ENCODE results near the gene PHEX. TPM values are rescaled to one million over a fixed set of nuclear protein-coding genes. Genes with fewer than 3 reads are reported as not detected.

Gene PHEX
- polyA plus RNA-seq, 3 donors = 0.03 TPM; not detected in 2

DNA sequence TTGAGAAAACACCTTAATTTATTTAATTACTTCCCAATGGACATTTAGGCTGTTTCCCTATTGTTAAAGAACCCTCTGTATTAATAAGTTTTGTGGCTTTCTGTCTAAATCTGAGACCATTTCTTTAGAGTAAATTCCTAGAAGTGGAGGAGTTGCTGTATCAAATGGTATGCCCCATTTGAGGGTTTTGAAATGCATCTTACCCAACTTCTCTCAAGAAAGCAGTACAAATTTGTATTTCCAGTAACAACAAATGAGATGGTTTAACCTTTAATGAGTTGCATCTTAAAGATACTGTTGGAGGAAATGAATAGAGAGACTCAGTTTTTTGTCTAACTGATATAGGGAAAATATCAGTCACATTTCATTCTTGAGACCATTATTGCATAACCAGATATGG, 170.1 kb downstream of the PHEX start:
- H3K36me3 ChIP-seq (replicated peaks in 1 of 2; ENCODE audit: control insufficient read depth in 1 of 2, insufficient read depth in 2 of 2, low read length in 2 of 2) = no peaks in the 10 kb centered on the region
- H3K9me3 ChIP-seq (replicated peaks in 1 of 2; ENCODE audit: control insufficient read depth in 1 of 2, insufficient read depth in 1 of 2, low read length in 2 of 2) = no peaks in the 10 kb centered on the region
- H3K27ac Mint-ChIP-seq = no peak overlapping the region
- TF ChIP-seq, protein P1, sequence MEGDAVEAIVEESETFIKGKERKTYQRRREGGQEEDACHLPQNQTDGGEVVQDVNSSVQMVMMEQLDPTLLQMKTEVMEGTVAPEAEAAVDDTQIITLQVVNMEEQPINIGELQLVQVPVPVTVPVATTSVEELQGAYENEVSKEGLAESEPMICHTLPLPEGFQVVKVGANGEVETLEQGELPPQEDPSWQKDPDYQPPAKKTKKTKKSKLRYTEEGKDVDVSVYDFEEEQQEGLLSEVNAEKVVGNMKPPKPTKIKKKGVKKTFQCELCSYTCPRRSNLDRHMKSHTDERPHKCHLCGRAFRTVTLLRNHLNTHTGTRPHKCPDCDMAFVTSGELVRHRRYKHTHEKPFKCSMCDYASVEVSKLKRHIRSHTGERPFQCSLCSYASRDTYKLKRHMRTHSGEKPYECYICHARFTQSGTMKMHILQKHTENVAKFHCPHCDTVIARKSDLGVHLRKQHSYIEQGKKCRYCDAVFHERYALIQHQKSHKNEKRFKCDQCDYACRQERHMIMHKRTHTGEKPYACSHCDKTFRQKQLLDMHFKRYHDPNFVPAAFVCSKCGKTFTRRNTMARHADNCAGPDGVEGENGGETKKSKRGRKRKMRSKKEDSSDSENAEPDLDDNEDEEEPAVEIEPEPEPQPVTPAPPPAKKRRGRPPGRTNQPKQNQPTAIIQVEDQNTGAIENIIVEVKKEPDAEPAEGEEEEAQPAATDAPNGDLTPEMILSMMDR (IDR thresholded peaks at IDR 0.05) = no peak
- peaks cover 0 to 2% (median 0%) of the 10 kb centered on the region in 3 donors for H3K27me3 Mint-ChIP-seq (ENCODE audit: low read depth in 3 of 3)
- intact Hi-C loops (cut with micrococcal nuclease) = no loop called here
- H3K4me3 ChIP-seq (replicated peaks in 1 of 3; ENCODE audit: low read depth in 2 of 3, low read length in 3 of 3) = no peak overlapping the region
- no peaks in the 10 kb centered on the region for H3K79me2 ChIP-seq (ENCODE audit: insufficient read depth, low read length)
- no peaks in the 10 kb centered on the region for H4K20me1 ChIP-seq (ENCODE audit: insufficient read depth, low read length)
- no peak overlapping the region for H3K27ac ChIP-seq (ENCODE audit: low read depth in 1 of 2, low read length in 2 of 2)
- H3K9ac ChIP-seq (ENCODE audit: insufficient read depth, low read length, poor library complexity, severe bottlenecking) = no peak overlapping the region
- peaks cover 0 to 2% (median 0%) of the 10 kb centered on the region in 7 donors for H3K9me3 Mint-ChIP-seq
- no peak overlapping the region for H3K4me3 Mint-ChIP-seq
- H3K36me3 Mint-ChIP-seq = no peaks in the 10 kb centered on the region
- H2AFZ ChIP-seq (ENCODE audit: insufficient read depth, low read depth, low read length, poor library complexity, severe bottlenecking) = no peak overlapping the region
- no peaks in the 10 kb centered on the region for H3K27me3 ChIP-seq (ENCODE audit: control insufficient read depth in 2 of 2, insufficient read depth in 2 of 2, low read length in 2 of 2)
- no peaks in the 10 kb centered on the region for H3K4me1 ChIP-seq (ENCODE audit: control insufficient read depth in 1 of 2, insufficient read depth in 2 of 2, low read length in 2 of 2)
- DNase-seq = no peak
- no peak overlapping the region for H3K4me2 ChIP-seq (replicated peaks; ENCODE audit: extremely low read depth, low read length, poor library complexity, severe bottlenecking)
- no peaks in the 10 kb centered on the region for H3K4me1 Mint-ChIP-seq

DNA sequence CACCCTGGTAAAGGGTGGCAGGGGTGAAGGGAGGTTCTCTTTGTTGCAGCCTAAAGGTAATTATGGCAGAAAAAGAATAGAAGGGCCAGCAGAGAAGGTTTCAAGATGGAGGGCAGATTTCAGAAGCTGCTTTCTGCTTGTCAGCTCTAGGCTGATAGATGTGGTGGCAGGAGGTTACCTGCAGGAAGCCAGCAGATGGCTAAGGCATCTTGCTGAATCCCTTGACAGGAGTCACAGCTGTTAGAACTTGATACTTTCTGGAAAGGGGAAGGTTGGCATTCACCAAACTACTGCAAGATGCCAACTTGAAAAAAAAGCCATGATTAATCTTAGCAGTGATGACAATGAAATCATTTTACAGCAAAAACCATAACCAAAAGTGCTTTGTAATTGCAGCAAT, 171.1 kb downstream of the PHEX start:
- no peaks in the 10 kb centered on the region for H3K36me3 Mint-ChIP-seq
- TF ChIP-seq, protein P1 (IDR thresholded peaks at IDR 0.05) = no peak
- Histone ChIP-seq H3K9ac (ENCODE audit: insufficient read depth, low read length, poor library complexity, severe bottlenecking) (no peak overlapping the region), H3K27ac (ENCODE audit: low read depth in 1 of 2, low read length in 2 of 2) (no peak overlapping the region), H3K36me3 (replicated peaks in 1 of 2; ENCODE audit: control insufficient read depth in 1 of 2, insufficient read depth in 2 of 2, low read length in 2 of 2) (no peaks in the 10 kb centered on the region), H3K4me3 (replicated peaks in 1 of 3; ENCODE audit: low read depth in 2 of 3, low read length in 3 of 3) (no peak overlapping the region), H2AFZ (ENCODE audit: insufficient read depth, low read depth, low read length, poor library complexity, severe bottlenecking) (no peak overlapping the region), H3K9me3 (replicated peaks in 1 of 2; ENCODE audit: control insufficient read depth in 1 of 2, insufficient read depth in 1 of 2, low read length in 2 of 2) (no peaks in the 10 kb centered on the region), H3K27me3 (ENCODE audit: control insufficient read depth in 2 of 2, insufficient read depth in 2 of 2, low read length in 2 of 2) (no peaks in the 10 kb centered on the region), H4K20me1 (ENCODE audit: insufficient read depth, low read length) (no peaks in the 10 kb centered on the region), H3K4me1 (ENCODE audit: control insufficient read depth in 1 of 2, insufficient read depth in 2 of 2, low read length in 2 of 2) (no peaks in the 10 kb centered on the region), H3K4me2 (replicated peaks; ENCODE audit: extremely low read depth, low read length, poor library complexity, severe bottlenecking) (no peak overlapping the region), H3K79me2 (ENCODE audit: insufficient read depth, low read length) (no peaks in the 10 kb centered on the region)
- intact Hi-C loops (cut with micrococcal nuclease) = no loop called here
- DNase-seq = no peak
- no peaks in the 10 kb centered on the region for H3K4me1 Mint-ChIP-seq
- H3K27ac Mint-ChIP-seq = no peak overlapping the region
- H3K9me3 Mint-ChIP-seq = no peaks in the 10 kb centered on the region
- H3K4me3 Mint-ChIP-seq = no peak overlapping the region
- peaks cover 0 to 2% (median 0%) of the 10 kb centered on the region in 3 donors for H3K27me3 Mint-ChIP-seq (ENCODE audit: low read depth in 3 of 3)
